ENCODE measurements around the gene GPAM.
"Not testable (repeated sequence)": the region's sequence is repeated elsewhere in the genome, so short reads cannot be mapped to it uniquely, and the experiment has no call there.

GPAM gene

GRCh38 chr10:112183329-112184051 lies at the start of gene GPAM:
Gene GPAM, minus strand, starts transcription at chr10:112183765. Its CDS starts 1,981 bp downstream, at chr10:112181784.
- peak; percentile 0 to 70 for DNase-seq

DNA sequence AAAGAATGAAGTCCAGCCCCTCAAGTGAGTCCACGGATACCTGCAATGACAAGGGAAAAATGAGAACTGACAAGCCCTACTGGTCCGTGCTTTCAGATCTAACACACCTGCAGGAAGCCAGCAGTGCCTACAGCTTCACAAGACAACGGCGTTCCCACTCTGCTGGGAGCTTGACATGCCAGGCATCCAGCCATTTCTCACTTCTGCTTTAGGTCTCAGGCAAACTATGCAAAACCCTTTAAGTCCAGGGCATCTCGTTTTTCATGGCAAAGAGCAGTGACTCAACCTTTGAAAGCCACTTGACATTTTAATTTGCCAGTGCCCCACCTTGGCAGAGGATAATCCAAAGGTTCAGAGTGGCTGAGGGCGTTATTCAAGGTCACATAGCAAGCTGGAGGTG lies 49.1 kb upstream of the GPAM start:
- no peak for DNase-seq

GRCh38 chr10:112231602-112232400 lies 48.2 kb upstream of the GPAM start:
- no peak for DNase-seq

DNA sequence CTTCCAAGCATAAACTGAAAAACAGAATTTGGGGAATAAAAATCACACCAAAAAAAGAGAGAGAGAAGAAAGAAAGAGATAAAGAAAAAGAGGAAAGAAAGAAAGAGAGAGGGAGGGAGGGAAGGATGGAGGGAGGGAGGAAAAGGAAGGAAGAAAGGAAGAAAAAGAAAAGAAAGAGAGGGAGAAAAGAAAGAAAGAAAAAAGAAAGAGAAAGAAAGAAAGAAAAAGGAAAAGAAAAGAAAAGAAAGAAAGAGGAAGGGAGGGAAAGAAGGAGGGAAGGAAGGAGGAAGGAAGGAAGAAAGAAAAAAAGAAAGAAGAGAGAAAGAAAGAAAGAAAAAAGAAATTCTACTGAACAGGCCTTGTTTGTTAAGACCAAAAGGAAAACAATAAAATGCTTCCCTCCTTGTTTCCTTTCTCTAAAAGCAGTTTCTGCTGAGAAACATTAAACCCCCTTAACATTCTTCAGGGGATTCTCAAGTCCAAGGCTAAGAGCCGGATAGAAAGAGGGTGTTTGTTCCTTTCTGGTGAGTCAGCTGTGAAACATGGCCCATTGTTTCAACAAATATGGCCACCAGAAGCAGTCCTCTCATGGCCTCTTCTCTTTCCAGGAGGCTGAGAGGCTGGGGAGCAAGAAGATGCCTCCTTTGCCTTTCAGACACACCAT lies 46.9 kb upstream of the GPAM start:
- DNase-seq: no peak

GRCh38 chr10:112229901-112230300 lies 46.3 kb upstream of the GPAM start:
- no peak for DNase-seq

DNA sequence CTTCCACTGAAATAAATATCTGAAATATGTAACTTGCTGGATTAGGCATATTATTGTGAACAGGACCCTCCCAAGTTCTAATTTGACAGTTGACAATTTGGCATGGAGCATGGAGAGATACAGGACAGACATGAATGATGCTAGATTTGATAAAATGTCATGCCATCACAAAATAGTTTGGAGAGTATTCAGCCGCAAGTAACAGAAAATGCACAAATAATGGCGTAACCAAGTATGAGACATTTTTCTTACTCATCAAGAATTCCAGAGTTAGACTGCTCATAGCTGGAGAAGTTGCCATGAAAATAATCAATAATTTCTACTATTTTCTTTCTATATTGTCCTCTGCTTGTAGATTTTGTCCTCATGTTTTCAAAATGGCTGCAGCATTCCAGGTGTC lies 45.5 kb upstream of the GPAM start:
- DNase-seq: no peak

- DNase-seq: not testable (repeated sequence)
Observed at GRCh38 chr10:112228366-112229088, 45.0 kb upstream of the GPAM start.

GRCh38 chr10:112227331-112227987 lies 43.9 kb upstream of the GPAM start:
- DNase-seq: no peak

DNA sequence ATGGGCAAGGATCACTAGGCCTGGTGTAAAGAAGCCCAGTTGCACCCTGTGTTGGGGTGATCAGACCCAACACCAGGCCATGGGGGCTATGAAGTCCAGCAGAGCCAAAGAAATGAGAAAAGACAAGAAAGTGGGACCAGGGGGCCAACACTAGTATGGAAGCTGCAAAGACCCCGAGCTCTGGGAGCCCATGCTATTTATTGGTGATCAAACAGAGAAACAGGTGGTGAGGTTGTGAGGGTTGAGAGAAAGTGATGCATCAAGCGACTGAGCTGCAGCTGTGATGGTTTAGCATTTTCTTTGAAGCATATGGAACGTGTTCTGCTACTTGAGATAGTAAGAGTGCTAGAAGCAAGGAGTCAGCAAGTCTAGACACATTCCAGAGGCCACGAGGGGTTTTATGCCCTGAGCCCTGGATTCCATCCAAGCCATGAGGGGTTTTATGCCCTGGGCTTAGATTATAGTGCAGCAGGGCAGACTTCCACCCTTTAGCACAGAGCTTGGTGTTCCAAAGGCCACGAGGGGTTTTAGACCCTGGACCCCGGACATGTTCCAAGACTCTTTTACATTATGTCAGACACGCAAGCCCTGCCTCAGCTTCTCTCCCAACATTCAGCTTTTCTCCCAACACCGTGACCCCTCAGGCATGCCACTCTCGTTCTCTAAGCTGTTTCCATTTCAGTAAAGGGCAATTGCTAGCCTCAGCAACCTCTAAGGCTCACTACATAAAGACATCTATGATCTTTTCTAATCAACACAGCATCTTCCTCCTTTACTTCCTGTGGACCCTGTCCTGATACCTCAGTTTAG lies 43.1 kb upstream of the GPAM start:
- DNase-seq: no peak

DNA sequence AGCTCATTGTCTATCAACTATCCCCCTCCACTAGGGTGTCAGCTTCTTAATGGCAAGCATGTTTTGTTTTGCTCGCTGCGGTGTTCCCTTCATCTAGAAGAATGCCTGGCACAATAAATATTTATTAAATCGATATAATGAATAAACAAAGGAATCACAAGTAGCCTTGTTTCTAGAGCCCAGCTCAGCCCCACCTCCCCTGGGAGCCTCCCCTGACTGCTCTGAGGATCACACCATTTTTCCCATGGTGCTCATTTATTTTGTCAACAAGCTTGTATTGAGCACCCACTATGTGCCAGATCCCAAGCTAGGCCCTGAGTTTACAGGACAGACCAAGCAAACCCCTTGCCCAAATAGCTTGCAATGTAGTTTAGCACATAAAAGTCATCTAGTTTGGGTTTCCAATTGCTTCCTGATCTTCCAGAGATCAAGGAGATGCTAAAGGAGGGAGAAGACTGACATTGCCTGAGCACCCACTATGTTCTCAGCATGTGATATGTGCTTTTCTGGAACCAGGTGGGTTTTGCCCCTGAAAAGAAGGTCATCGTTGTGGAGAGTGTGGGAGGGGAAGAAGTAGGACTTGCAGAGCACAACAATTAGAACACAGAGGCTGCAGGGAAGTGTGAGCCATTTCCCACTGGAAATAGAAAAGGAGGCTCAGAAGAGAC lies 42.3 kb upstream of the GPAM start:
- DNase-seq: no peak

DNA sequence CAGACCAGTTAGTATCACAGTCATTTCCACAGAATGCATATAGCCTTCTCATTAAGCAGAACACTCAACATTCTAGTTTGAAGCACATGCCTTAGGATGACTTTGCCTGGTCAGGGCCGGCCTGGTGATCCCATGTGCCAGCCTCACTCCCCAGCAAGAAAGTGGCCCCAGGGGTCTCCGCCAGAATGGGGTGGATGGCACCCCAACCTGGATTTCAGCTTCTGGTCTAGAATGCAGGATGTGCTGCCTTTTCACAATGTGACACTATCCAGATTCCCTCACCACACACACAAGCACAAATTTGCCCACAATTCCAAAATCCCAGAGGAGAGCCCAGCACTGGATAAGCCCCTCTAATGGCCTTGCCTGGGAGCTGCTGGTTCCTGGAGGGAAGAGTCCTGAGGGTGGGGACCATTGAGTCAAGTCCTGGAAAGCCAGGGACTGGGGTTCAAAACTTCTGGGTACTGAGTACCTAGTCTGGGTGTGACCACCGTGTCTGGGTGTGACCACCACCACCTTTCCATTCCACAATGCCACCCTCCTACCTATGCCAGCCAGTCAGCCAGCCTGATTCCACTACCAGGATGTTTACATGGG lies 41.5 kb upstream of the GPAM start:
- no peak for DNase-seq

- DNase-seq: no peak
Observed at GRCh38 chr10:112223725-112224124, 40.2 kb upstream of the GPAM start.

GRCh38 chr10:112222799-112223198 lies 39.2 kb upstream of the GPAM start:
- DNase-seq: no peak

GRCh38 chr10:112221545-112221944 lies 38.0 kb upstream of the GPAM start:
- DNase-seq: no peak

DNA sequence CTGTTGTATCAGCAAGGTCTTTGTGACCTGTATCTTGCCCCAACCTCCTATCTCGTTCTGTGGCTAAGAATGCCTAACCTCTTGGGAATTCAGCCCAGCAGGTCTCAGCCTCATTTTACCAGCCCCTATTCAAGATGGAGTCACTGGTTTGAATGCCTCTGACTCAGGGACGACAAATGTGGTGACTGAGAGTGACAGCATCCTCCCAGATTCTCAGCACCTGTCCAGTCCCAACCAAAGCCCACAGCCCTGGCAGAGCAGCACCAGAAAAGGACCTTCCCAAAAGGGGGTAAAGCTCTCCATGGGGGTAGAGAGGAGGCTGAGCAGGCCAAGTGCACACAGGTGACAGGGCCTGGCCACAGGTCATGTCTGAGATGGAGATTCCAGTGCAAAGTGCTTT lies 35.4 kb upstream of the GPAM start:
- DNase-seq: no peak

DNA sequence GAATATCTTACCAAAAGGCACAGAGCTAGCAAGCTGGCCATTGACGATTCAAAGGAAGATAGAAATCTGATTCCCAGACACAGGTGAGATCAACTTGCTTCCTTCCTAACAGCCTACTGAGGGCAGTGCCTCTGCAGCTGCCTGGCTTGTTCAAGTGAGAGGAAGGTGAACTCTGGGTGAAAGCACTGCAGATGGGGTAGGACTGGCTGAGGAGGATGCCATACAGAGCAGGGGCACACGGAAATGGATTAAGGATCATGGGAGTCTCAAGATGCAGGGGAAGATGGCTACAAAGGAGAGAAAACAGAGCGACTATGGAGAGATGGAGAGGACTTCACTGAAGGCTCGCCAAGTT lies 34.4 kb upstream of the GPAM start:
- no peak for DNase-seq

- no peak for DNase-seq
Observed at GRCh38 chr10:112217386-112218035, 33.9 kb upstream of the GPAM start.

- no peak for DNase-seq
Observed at GRCh38 chr10:112216966-112217365, 33.4 kb upstream of the GPAM start.

GRCh38 chr10:112216151-112216550 lies 32.6 kb upstream of the GPAM start:
- DNase-seq: no peak

DNA sequence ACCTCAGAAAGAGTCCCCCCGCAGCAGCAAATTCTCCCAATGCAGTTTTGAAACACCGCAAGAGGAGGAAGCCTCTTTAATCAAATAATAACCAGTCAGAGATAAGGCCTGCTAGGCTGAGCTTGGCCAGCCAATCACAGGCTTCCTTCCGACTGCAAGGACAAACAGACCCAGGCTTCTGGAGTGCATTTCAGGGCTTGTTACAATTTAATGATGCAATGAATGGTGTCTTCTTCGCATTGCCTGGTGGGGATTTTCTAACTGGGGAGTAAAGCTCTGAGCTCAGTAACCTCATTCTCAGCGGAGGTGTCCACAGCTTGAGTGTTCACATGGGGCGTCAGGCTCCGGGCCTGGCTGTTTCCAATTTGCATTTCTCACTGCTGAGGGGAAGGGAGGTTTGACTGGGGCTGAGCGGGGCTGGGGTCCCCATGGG lies 31.8 kb upstream of the GPAM start:
- no peak for DNase-seq
